Testis (tissue), 3 donors: Measurements from ENCODE around the gene CPXM2. TPM values are rescaled to one million over a fixed set of nuclear protein-coding genes. Genes with fewer than 3 reads are reported as not detected.

Source experiments
- DNase-seq: peaks from one replicate; pipeline ENCODE4 v3.0.0-alpha.2; 2019
- H3K27ac ChIP-seq, 2 donors: fragments of 200-600 bp; sonication (generic); one replicate each; pipeline ENCODE4 v1.5.1; 2019
- H3K27me3 ChIP-seq: fragments of 200-600 bp; sonication (generic); one replicate; pipeline ENCODE4 v1.5.1; 2019
- H3K36me3 ChIP-seq: fragments of 200-600 bp; sonication (generic); one replicate; pipeline ENCODE4 v1.5.1; 2017; ENCODE audit warnings: low read depth; ENCODE audit errors: missing control alignments
- H3K4me1 ChIP-seq: fragments of 200-600 bp; sonication (generic); one replicate; pipeline ENCODE4 v1.5.1; 2019
- H3K4me3 ChIP-seq, 2 donors: fragments of 200-600 bp; sonication (generic); one replicate each; pipeline ENCODE4 v1.5.1; 2017 to 2019
- H3K9me3 ChIP-seq: fragments of 200-600 bp; sonication (generic); one replicate; pipeline ENCODE4 v1.5.1; 2017
- CTCF ChIP-seq, 3 experiments: fragments of 450-650 bp in 2 of 3; fragments of 200-600 bp in 1 of 3; sonication (generic) in 1 of 3; IDR thresholded peaks; one replicate each; pipeline ENCODE4 v1.5.1; 2016 to 2019; ENCODE audit warnings: antibody characterized with exemption in 3 of 3, mild to moderate bottlenecking in 2 of 3, moderate library complexity in 1 of 3
- POLR2A ChIP-seq: fragments of 450-650 bp; IDR thresholded peaks from one replicate; pipeline ENCODE4 v1.6.1; 2017; ENCODE audit warnings: antibody characterized with exemption, mild to moderate bottlenecking, moderate library complexity
- WGBS, 2 donors: methylation state at CpG; one replicate each; pipeline ENCODE4 v1.1.5; 2018; 5-methylcytosine and 5-hydroxymethylcytosine counted together
- intact Hi-C: fragments of 100-400 bp; cut with DNase I; formaldehyde crosslinking; loops from one replicate; pipeline ENCODE4 v1.15.1; 2023; ENCODE audit warnings: low total_unique reads
- polyA plus RNA-seq: library from polyadenylated mRNA; stranded (reverse); fragments of 350-450 nt; fragmentation: Illumina TruSeq; extraction: RNeasy Lipid Tissue Mini Kit (QIAGEN cat#74804); gene quantifications from one replicate; pipeline ENCODE4 v1.2.3, GENCODE V29; 2014; ENCODE audit warnings: low read depth, low replicate concordance; ENCODE audit not compliant: insufficient read depth
- total RNA-seq, 2 donors: library from RNA; depleted of rRNA; stranded (reverse); fragments of >200 nt; gene quantifications; one replicate each; pipeline ENCODE4 v1.2.3, GENCODE V29; 2016

The CPXM2 gene
- total and polyA plus RNA-seq, 3 donors from 2014 or later, result 16.0 to 40.0 (median 17.5) TPM

GRCh38 chr10:123847686-123848432 is 43.7 kb downstream of the CPXM2 start:
- Histone ChIP-seq H3K36me3 (no peaks in the 10 kb centered on the region), H3K27ac (peak overlapping the region in 1 of 2 donors; percentile 55), H3K27me3 (no peaks in the 10 kb centered on the region), H3K4me3 (no peak overlapping the region), H3K4me1 (peaks cover 5% of the 10 kb centered on the region), H3K9me3 (no peaks in the 10 kb centered on the region)
- DNase-seq, result no peak
- WGBS, 2 donors, result 45 to 50% methylated on average over 5 of the region's 5 CpGs
- intact Hi-C loops, result no loop called here
- no peak for TF ChIP-seq POLR2A
- TF ChIP-seq CTCF (IDR thresholded peaks at IDR 0.05), result no peak

GRCh38 chr10:123843835-123844234 is 47.8 kb downstream of the CPXM2 start:
- no peaks in the 10 kb centered on the region for H3K9me3 ChIP-seq
- no peaks in the 10 kb centered on the region for H3K36me3 ChIP-seq
- H3K27me3 ChIP-seq, result no peaks in the 10 kb centered on the region
- no peak overlapping the region for H3K4me3 ChIP-seq
- intact Hi-C loops, result no loop called here
- no peak for DNase-seq
- no peak overlapping the region for H3K27ac ChIP-seq
- H3K4me1 ChIP-seq, result peaks cover 5% of the 10 kb centered on the region
- WGBS, 2 donors, result 82 to 90% methylated on average over 4 of the region's 4 CpGs
- no peak for TF ChIP-seq CTCF (IDR thresholded peaks at IDR 0.05)
- no peak for TF ChIP-seq POLR2A

- WGBS, 2 donors, result 49 to 57% methylated on average over 9 of the region's 9 CpGs
- Histone ChIP-seq H3K36me3 (no peaks in the 10 kb centered on the region), H3K4me1 (peaks cover 4% of the 10 kb centered on the region), H3K27ac (no peak overlapping the region), H3K9me3 (no peaks in the 10 kb centered on the region), H3K27me3 (no peaks in the 10 kb centered on the region), H3K4me3 (no peak overlapping the region)
- intact Hi-C loops, result no loop called here
- TF ChIP-seq POLR2A (no peak), CTCF (IDR thresholded peaks at IDR 0.05) (no peak)
- DNase-seq, result no peak
Observed at GRCh38 chr10:123842692-123843385, 48.8 kb downstream of the CPXM2 start.

GRCh38 chr10:123841560-123841959 is 50.0 kb downstream of the CPXM2 start:
- no peak overlapping the region for H3K4me3 ChIP-seq
- no peaks in the 10 kb centered on the region for H3K36me3 ChIP-seq
- WGBS, 2 donors, result 87 to 88% methylated on average over 2 of the region's 2 CpGs
- no peak overlapping the region for H3K27ac ChIP-seq
- H3K4me1 ChIP-seq, result no peaks in the 10 kb centered on the region
- TF ChIP-seq POLR2A (no peak), CTCF (IDR thresholded peaks at IDR 0.05) (no peak)
- intact Hi-C loops, result no loop called here
- no peaks in the 10 kb centered on the region for H3K27me3 ChIP-seq
- DNase-seq, result no peak
- H3K9me3 ChIP-seq, result no peaks in the 10 kb centered on the region
